Parathyroid adenoma (tissue), 2 donors: ENCODE results near the gene AHI1.

Experiments
- H2AFZ ChIP-seq: fragments of 300-600 bp; sonication (generic); one replicate; pipeline ENCODE4 v1.7.0; 2017; ENCODE audit warnings: antibody characterized with exemption, mild to moderate bottlenecking
- H3K27ac ChIP-seq: fragments of 300-600 bp; sonication (generic); one replicate; pipeline ENCODE4 v1.7.0; 2017
- H3K27me3 ChIP-seq: fragments of 300-600 bp; sonication (generic); one replicate; pipeline ENCODE4 v1.7.0; 2017; ENCODE audit warnings: low read length; ENCODE audit not compliant: control insufficient read depth, insufficient read depth
- H3K36me3 ChIP-seq: fragments of 300-600 bp; sonication (generic); one replicate; pipeline ENCODE4 v1.7.0; 2017; ENCODE audit warnings: low read length; ENCODE audit not compliant: control insufficient read depth, insufficient read depth
- H3K4me1 ChIP-seq: fragments of 300-600 bp; sonication (generic); one replicate; pipeline ENCODE4 v1.7.0; 2017; ENCODE audit warnings: control low read depth
- H3K4me2 ChIP-seq: fragments of 300-600 bp; sonication (generic); one replicate; pipeline ENCODE4 v1.7.0; 2017; ENCODE audit warnings: low read length
- H3K4me3 ChIP-seq: fragments of 300-600 bp; sonication (generic); one replicate; pipeline ENCODE4 v1.7.0; 2017; ENCODE audit warnings: low read depth, low read length
- H3K79me2 ChIP-seq: fragments of 300-600 bp; sonication (generic); one replicate; pipeline ENCODE4 v1.7.0; 2017; ENCODE audit warnings: control low read depth
- H3K9ac ChIP-seq: fragments of 300-600 bp; sonication (generic); one replicate; pipeline ENCODE4 v1.7.0; 2017; ENCODE audit warnings: mild to moderate bottlenecking
- H3K9me3 ChIP-seq: fragments of 300-600 bp; sonication (generic); one replicate; pipeline ENCODE4 v1.7.0; 2017; ENCODE audit warnings: low read length; ENCODE audit not compliant: control insufficient read depth
- TF ChIP-seq, protein P1 (sequence below): fragments of 300-600 bp; sonication (generic); IDR thresholded peaks from one replicate; pipeline ENCODE4 v1.7.0; 2017; ENCODE audit warnings: antibody characterized with exemption, mild to moderate bottlenecking
- donor health status: primary hyperparathyroidism.

AHI1 gene

GRCh38 chr6:135449246-135449645 lies 48.3 kb downstream of the AHI1 start:
- H3K27me3 ChIP-seq: no peaks in the 10 kb centered on the region
- TF ChIP-seq, protein P1, sequence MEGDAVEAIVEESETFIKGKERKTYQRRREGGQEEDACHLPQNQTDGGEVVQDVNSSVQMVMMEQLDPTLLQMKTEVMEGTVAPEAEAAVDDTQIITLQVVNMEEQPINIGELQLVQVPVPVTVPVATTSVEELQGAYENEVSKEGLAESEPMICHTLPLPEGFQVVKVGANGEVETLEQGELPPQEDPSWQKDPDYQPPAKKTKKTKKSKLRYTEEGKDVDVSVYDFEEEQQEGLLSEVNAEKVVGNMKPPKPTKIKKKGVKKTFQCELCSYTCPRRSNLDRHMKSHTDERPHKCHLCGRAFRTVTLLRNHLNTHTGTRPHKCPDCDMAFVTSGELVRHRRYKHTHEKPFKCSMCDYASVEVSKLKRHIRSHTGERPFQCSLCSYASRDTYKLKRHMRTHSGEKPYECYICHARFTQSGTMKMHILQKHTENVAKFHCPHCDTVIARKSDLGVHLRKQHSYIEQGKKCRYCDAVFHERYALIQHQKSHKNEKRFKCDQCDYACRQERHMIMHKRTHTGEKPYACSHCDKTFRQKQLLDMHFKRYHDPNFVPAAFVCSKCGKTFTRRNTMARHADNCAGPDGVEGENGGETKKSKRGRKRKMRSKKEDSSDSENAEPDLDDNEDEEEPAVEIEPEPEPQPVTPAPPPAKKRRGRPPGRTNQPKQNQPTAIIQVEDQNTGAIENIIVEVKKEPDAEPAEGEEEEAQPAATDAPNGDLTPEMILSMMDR: no peak
- H3K27ac ChIP-seq: no peak overlapping the region
- no peak overlapping the region for H3K9ac ChIP-seq
- H3K79me2 ChIP-seq: no peaks in the 10 kb centered on the region
- no peaks in the 10 kb centered on the region for H3K36me3 ChIP-seq
- H3K9me3 ChIP-seq: no peaks in the 10 kb centered on the region
- no peak overlapping the region for H2AFZ ChIP-seq
- no peaks in the 10 kb centered on the region for H3K4me1 ChIP-seq
- no peak overlapping the region for H3K4me2 ChIP-seq
- no peak overlapping the region for H3K4me3 ChIP-seq

DNA sequence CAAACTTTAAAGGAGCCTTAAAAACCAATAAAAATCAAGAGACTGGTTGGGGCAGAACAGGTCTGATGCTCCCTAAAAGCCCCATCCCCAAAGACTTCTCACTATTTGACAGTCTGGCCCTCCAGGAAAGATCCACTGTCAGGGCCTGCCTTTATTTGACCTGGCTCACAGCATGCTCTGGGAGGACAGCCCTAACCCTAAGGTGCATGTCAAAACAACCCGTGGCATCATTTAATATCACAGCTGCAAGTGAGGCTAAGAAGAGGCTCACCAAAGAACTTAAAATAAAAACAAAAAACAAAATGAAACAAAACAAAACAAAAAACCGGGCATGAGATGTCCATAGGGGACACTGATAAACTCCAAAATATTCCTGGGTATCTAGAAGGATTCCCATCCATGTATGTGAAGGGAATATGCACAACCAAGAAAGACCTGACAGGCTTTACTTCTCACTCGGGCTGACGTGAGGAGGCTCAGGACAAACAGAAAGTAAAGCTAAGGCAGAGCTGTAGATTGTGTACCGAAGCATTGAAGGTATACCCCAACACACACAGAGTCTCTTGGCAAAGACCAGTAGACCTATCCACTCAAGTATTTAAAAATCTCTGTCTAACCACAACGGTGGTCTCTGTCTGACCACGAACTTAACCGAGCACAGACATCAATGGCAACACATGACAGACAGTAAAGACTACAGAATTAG lies 57.3 kb downstream of the AHI1 start:
- TF ChIP-seq, protein P1: no peak
- H3K9ac ChIP-seq: no peak overlapping the region
- H3K27me3 ChIP-seq: no peaks in the 10 kb centered on the region
- peak overlapping the region; percentile 51 for H2AFZ ChIP-seq
- peaks cover 8% of the 10 kb centered on the region for H3K4me1 ChIP-seq
- H3K36me3 ChIP-seq: no peaks in the 10 kb centered on the region
- H3K79me2 ChIP-seq: no peaks in the 10 kb centered on the region
- H3K9me3 ChIP-seq: no peaks in the 10 kb centered on the region
- no peak overlapping the region for H3K4me2 ChIP-seq
- H3K4me3 ChIP-seq: no peak overlapping the region
- H3K27ac ChIP-seq: no peak overlapping the region

- Histone ChIP-seq H3K4me2 (no peak overlapping the region), H3K9ac (no peak overlapping the region), H3K36me3 (no peaks in the 10 kb centered on the region), H2AFZ (peak overlapping the region; percentile 51), H3K79me2 (no peaks in the 10 kb centered on the region), H3K4me1 (peaks cover 8% of the 10 kb centered on the region), H3K27me3 (no peaks in the 10 kb centered on the region), H3K27ac (no peak overlapping the region), H3K4me3 (no peak overlapping the region), H3K9me3 (no peaks in the 10 kb centered on the region)
- TF ChIP-seq, protein P1: no peak
These were observed 58.0 kb downstream of the AHI1 start for GRCh38 chr6:135439549-135439948.

DNA sequence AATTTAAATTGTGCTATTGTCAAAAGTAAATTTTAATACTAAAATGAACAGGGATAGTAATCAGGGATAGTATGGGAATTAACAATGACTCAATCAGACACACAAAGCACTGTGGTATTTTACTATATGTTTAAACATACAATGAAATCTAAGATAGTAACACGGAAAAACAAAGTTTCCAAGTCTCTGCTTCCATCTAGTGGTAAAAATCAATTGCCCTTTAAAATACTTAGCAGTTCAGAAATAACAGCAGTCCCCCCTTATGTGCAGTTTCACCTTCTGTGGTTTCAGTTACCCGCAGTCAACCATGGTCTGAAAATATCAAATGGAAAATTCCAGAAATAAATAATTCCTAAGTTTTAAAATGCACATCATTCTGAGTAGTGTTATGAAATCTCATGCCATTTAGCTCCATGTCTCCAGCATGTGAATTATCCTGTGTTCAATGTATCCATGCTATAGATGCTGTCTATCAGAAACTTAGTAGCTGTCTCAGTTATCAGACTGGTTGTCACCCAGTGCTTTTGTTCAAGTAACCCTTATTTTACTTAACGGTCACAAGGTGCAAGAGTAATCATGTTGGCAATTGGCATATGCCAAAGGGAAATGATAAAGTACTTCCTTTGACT lies 58.5 kb downstream of the AHI1 start:
- H3K4me3 ChIP-seq: no peak overlapping the region

More for the DNA sequence above, 58.5 kb downstream of the AHI1 start:
- no peaks in the 10 kb centered on the region for H3K79me2 ChIP-seq
- no peak overlapping the region for H3K9ac ChIP-seq
- no peak overlapping the region for H2AFZ ChIP-seq
- peak overlapping the region; percentile 7 for H3K4me2 ChIP-seq
- H3K36me3 ChIP-seq: no peaks in the 10 kb centered on the region
- peaks cover 8% of the 10 kb centered on the region for H3K4me1 ChIP-seq
- no peaks in the 10 kb centered on the region for H3K9me3 ChIP-seq
- H3K27me3 ChIP-seq: no peaks in the 10 kb centered on the region
- H3K27ac ChIP-seq: no peak overlapping the region
- TF ChIP-seq, protein P1: peak; percentile 47
